Fibroblast of lung (primary cell): ENCODE measurements around the gene S1PR1.

Experiments used
- CTCF ChIP-seq, 2 donors: IDR thresholded peaks in 1 of 2; conservative IDR thresholded peaks in 1 of 2; 1 replicate in 1 of 2; 2 replicates in 1 of 2; pipeline ENCODE4 v1.5.1; 2011 to 2012; ENCODE audit warnings: low read length in 2 of 2, control low read depth in 1 of 2, inconsistent platforms in 1 of 2, low read depth in 1 of 2, mild to moderate bottlenecking in 1 of 2
- EZH2 ChIP-seq: IDR thresholded peaks from 2 replicates; pipeline ENCODE4 v1.5.1; 2012; ENCODE audit warnings: low read length, control low read depth, mild to moderate bottlenecking; ENCODE audit errors: missing control alignments

- TF ChIP-seq CTCF (conservative IDR thresholded peaks at IDR 0.05 in 1 of 2, IDR thresholded peaks at IDR 0.05 in 1 of 2; ENCODE audit: low read depth in 1 of 2, low read length in 2 of 2) (no peak), EZH2 (no peak)
These were observed 23.9 kb downstream of the S1PR1 start for GRCh38 chr1:101260556-101261350.
